LNCAP (cell line): ENCODE data around the gene MRPS2.

Experiments
- CTCF ChIP-seq: fragments of 450-650 bp; IDR thresholded peaks from 2 replicates; pipeline ENCODE4 v1.5.1; 2017; ENCODE audit warnings: mild to moderate bottlenecking

Gene MRPS2

GRCh38 chr9:135490166-135490870, 10.2 kb upstream of the MRPS2 start:
- no peak for TF ChIP-seq CTCF

GRCh38 chr9:135490980-135491464, 9.5 kb upstream of the MRPS2 start:
- no peak for TF ChIP-seq CTCF

GRCh38 chr9:135491764-135492163, 8.7 kb upstream of the MRPS2 start:
- TF ChIP-seq CTCF, result no peak

- TF ChIP-seq CTCF, result no peak
Observed at GRCh38 chr9:135492886-135493669, 7.4 kb upstream of the MRPS2 start.

- no peak for TF ChIP-seq CTCF
Observed at GRCh38 chr9:135494791-135495559, 5.5 kb upstream of the MRPS2 start.

GRCh38 chr9:135498381-135499126, 1.9 kb upstream of the MRPS2 start:
- TF ChIP-seq CTCF, result no peak
